Gastrocnemius medialis (tissue), 4 donors: Measurements from ENCODE around the gene ZC3H7B. TPM values are rescaled to one million over a fixed set of nuclear protein-coding genes. Genes with fewer than 3 reads are reported as not detected.
"Not testable (repeated sequence)": the region's sequence is repeated elsewhere in the genome, so short reads cannot be mapped to it uniquely, and the experiment has no call there.

ENCODE experiments used
- ATAC-seq, 2 donors: fragments of 150-250 bp; one replicate each; pipeline ENCODE4 v1.9.1; 2016
- DNase-seq, 2 donors: peaks; one replicate each; pipeline ENCODE4 v3.0.0-alpha.2; 2019
- H3K27ac ChIP-seq, 4 donors: fragments of 200-600 bp; sonication (generic); 1 replicate in 1 of 4; 2 replicates in 3 of 4; pipeline ENCODE4 v1.5.1; 2016 to 2018; ENCODE audit warnings: mild to moderate bottlenecking in 2 of 4, moderate library complexity in 1 of 4
- H3K27me3 ChIP-seq, 3 donors: fragments of 200-600 bp; sonication (generic) in 2 of 3; 1 replicate in 1 of 3; 2 replicates in 2 of 3; pipeline versions ENCODE4 v1.5.1 to v1.6.0; 2016 to 2019; ENCODE audit warnings: mild to moderate bottlenecking in 1 of 3, moderate library complexity in 1 of 3
- H3K36me3 ChIP-seq, 2 donors: fragments of 200-600 bp; sonication (generic) in 1 of 2; one replicate each; pipeline ENCODE4 v1.5.1; 2017 to 2018
- H3K4me1 ChIP-seq, 2 donors: fragments of 200-600 bp; sonication (generic) in 1 of 2; one replicate each; pipeline ENCODE4 v1.5.1; 2016 to 2017; ENCODE audit warnings: mild to moderate bottlenecking in 2 of 2
- H3K4me3 ChIP-seq, 4 donors: fragments of 200-600 bp; sonication (generic) in 3 of 4; 1 replicate in 1 of 4; 2 replicates in 3 of 4; pipeline ENCODE4 v1.5.1; 2016 to 2019; ENCODE audit warnings: mild to moderate bottlenecking in 2 of 4
- H3K9me3 ChIP-seq, 3 donors: fragments of 200-600 bp; sonication (generic) in 2 of 3; 1 replicate in 1 of 3; 2 replicates in 2 of 3; pipeline ENCODE4 v1.5.1; 2016 to 2019
- POLR2A ChIP-seq, 2 donors: fragments of 450-650 bp; IDR thresholded peaks; one replicate each; pipeline ENCODE4 v1.6.1; 2017; ENCODE audit warnings: antibody characterized with exemption in 2 of 2, mild to moderate bottlenecking in 2 of 2, moderate library complexity in 2 of 2
- in situ Hi-C, 4 donors: fragments of 200-750 bp; cut with MboI; loops; one replicate each; pipeline versions ENCODE4 v1.15.0 to v1.8.0; 2017; ENCODE audit warnings: low sequenced_read_pairs in 4 of 4
- intact Hi-C: fragments of 100-400 bp; cut with DNase I; formaldehyde crosslinking; loops from one replicate; pipeline ENCODE4 v1.15.1; 2023; ENCODE audit warnings: low total_unique reads
- total RNA-seq, 4 donors: library from RNA; depleted of rRNA; stranded (reverse); fragments of >200 nt; gene quantifications; one replicate each; pipeline versions ENCODE4 v1.1.0 to v1.2.3, GENCODE V29; 2016
- TF ChIP-seq, protein P1 (sequence below), 5 experiments: fragments of 450-650 bp in 3 of 5; fragments of 200-600 bp in 2 of 5; sonication (generic) in 2 of 5; IDR thresholded peaks in 4 of 5; conservative IDR thresholded peaks in 1 of 5; 1 replicate in 4 of 5; 2 replicates in 1 of 5; pipeline ENCODE4 v1.5.1; 2016 to 2019; ENCODE audit warnings: antibody characterized with exemption in 5 of 5, mild to moderate bottlenecking in 3 of 5, moderate library complexity in 3 of 5

ZC3H7B gene
- total RNA-seq, 4 donors from 2014 or later, result 17.0 to 22.6 (median 20.5) TPM

GRCh38 chr22:41256254-41257253 lies 44.8 kb upstream of the ZC3H7B start:
- in situ Hi-C loops, result no loop called here
- Histone ChIP-seq H3K9me3 (no peaks in the 10 kb centered on the region), H3K4me3 (no peak overlapping the region), H3K27me3 (no peaks in the 10 kb centered on the region), H3K36me3 (peaks cover 0 to 94% of the 10 kb centered on the region in 2 donors), H3K4me1 (no peaks in the 10 kb centered on the region), H3K27ac (no peak overlapping the region)
- peak; percentile 40 to 41 for ATAC-seq
- intact Hi-C loops, result no loop called here
- no peak for DNase-seq
- TF ChIP-seq POLR2A (IDR thresholded peaks at IDR 0.05), result no peak
- TF ChIP-seq, protein P1, sequence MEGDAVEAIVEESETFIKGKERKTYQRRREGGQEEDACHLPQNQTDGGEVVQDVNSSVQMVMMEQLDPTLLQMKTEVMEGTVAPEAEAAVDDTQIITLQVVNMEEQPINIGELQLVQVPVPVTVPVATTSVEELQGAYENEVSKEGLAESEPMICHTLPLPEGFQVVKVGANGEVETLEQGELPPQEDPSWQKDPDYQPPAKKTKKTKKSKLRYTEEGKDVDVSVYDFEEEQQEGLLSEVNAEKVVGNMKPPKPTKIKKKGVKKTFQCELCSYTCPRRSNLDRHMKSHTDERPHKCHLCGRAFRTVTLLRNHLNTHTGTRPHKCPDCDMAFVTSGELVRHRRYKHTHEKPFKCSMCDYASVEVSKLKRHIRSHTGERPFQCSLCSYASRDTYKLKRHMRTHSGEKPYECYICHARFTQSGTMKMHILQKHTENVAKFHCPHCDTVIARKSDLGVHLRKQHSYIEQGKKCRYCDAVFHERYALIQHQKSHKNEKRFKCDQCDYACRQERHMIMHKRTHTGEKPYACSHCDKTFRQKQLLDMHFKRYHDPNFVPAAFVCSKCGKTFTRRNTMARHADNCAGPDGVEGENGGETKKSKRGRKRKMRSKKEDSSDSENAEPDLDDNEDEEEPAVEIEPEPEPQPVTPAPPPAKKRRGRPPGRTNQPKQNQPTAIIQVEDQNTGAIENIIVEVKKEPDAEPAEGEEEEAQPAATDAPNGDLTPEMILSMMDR (IDR thresholded peaks at IDR 0.05 in 4 of 5, conservative IDR thresholded peaks at IDR 0.05 in 1 of 5), result no peak

DNA sequence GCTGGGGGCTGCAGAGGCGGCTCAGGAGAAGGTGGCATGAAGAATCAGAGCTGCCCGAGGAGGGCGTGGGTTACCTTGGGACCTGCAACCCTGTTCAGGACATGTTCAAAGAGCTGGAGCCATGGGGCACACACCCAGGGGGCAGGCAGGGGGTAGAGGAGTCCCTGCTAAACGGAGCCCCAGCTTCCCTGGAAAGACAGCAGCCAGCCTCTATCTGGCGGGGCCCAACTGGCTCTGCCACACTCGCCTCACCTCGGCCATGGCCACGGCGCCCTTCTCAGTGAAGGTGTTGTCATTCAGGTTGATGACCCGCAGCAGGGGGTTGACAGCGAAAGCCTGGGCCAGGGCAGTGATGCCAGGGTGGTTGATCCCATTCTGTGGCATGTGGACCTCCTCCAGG lies 43.6 kb upstream of the ZC3H7B start:
- TF ChIP-seq POLR2A (IDR thresholded peaks at IDR 0.05), result no peak
- TF ChIP-seq, protein P1 (IDR thresholded peaks at IDR 0.05 in 4 of 5, conservative IDR thresholded peaks at IDR 0.05 in 1 of 5), result no peak
- Histone ChIP-seq H3K9me3 (no peaks in the 10 kb centered on the region), H3K4me1 (no peaks in the 10 kb centered on the region), H3K4me3 (no peak overlapping the region), H3K36me3 (peaks cover 0 to 93% of the 10 kb centered on the region in 2 donors), H3K27ac (no peak overlapping the region), H3K27me3 (no peaks in the 10 kb centered on the region)
- DNase-seq (no peak), ATAC-seq (no peak)
- in situ Hi-C loops (no loop called here), intact Hi-C loops (no loop called here)

DNA sequence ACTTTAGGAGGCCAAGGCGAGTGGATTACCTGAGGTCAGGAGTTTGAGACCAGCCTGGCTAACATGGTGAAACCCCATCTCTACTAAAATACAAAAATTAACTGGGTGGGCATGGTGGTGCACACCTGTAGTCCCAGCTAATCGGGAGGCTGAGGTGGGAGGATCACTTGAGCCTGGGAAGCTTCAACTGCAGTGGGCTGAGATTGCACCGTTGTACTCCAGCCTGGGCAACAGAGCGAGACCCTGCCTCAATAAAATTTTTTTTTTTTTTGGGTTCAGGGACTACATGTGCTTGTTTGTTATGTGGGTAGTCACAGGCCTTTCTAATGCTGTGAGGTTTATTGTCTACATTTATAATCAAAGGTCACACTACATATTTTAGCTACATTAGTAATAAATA lies 41.6 kb upstream of the ZC3H7B start:
- H3K36me3 ChIP-seq, result peaks cover 0 to 94% of the 10 kb centered on the region in 2 donors
- in situ Hi-C loops, intact Hi-C loops, DNase-seq, H3K9me3 ChIP-seq, ATAC-seq, H3K27me3 ChIP-seq, H3K4me3 ChIP-seq, H3K4me1 ChIP-seq, H3K27ac ChIP-seq: not testable (repeated sequence)

- in situ Hi-C loops, result no loop called here
- DNase-seq, result no peak
Observed at GRCh38 chr22:41260871-41261270, 40.5 kb upstream of the ZC3H7B start.

More at GRCh38 chr22:41260871-41261270, 40.5 kb upstream of the ZC3H7B start:
- H3K9me3 ChIP-seq, result no peaks in the 10 kb centered on the region
- H3K4me1 ChIP-seq, result no peaks in the 10 kb centered on the region
- no peak overlapping the region for H3K4me3 ChIP-seq
- ATAC-seq, result no peak
- H3K27me3 ChIP-seq, result no peaks in the 10 kb centered on the region
- intact Hi-C loops, result no loop called here
- H3K27ac ChIP-seq, result no peak overlapping the region
- TF ChIP-seq, protein P1 (IDR thresholded peaks at IDR 0.05 in 4 of 5, conservative IDR thresholded peaks at IDR 0.05 in 1 of 5), result no peak
- TF ChIP-seq POLR2A (IDR thresholded peaks at IDR 0.05), result no peak
- peaks cover 0 to 93% of the 10 kb centered on the region in 2 donors for H3K36me3 ChIP-seq
